K562 (cell line): ENCODE results near the gene CGREF1. TPM values are rescaled to one million over a fixed set of nuclear protein-coding genes. Genes with fewer than 3 reads are reported as not detected.

Source experiments
- ATAC-seq: fragments of 200-7000 bp; cut with Tn5 transposase; 3 replicates; pipeline ENCODE4 v1.9.1; 2020; ENCODE audit warnings: moderate library complexity
- BruUV-seq: library from RNA; stranded (reverse); fragments of 400-500 nt; replicated peaks from 2 replicates; lab custom pipeline; 2021; lab: Mats Ljungman, UMichigan
- CTCF ChIA-PET: fragments of 300-600 bp; formaldehyde crosslinking; extraction: SDS; loops from one replicate; lab custom pipeline; 2021; ENCODE audit warnings: low intra/inter-chr PET ratio; lab: Yijun Ruan, JAX
- POLR2A ChIA-PET: fragments of 300-600, 350-650 bp; sonication (Branson Sonifier 250); formaldehyde crosslinking; extraction: SDS; loops from one replicate; lab custom pipeline; 2021; ENCODE audit warnings: antibody characterized with exemption, inconsistent platforms; lab: Yijun Ruan, JAX
- DNase-seq, 4 experiments: peaks; one replicate each; pipeline versions ENCODE4 v3.0.0 to v3.0.0-alpha.2; 2011 to 2018; ENCODE audit warnings: low spot score in 3 of 4, mixed read lengths in 3 of 4; ENCODE audit errors: extremely low read depth in 1 of 4
- FAIRE-seq: peaks from 2 replicates; lab custom pipeline; 2011; peaks lifted over from hg19 to GRCh38; lab: Jason Lieb, UNC
- H2AFZ ChIP-seq: 2 replicates; pipeline ENCODE4 v1.6.0; 2011; ENCODE audit warnings: low read depth, low read length, control low read depth, inconsistent platforms
- H3K27ac ChIP-seq: fragments of 200-600 bp; 3 replicates; pipeline ENCODE4 v1.8.0; 2011; ENCODE audit warnings: low read depth, mild to moderate bottlenecking, control low read depth, inconsistent platforms, low read length, moderate library complexity, mixed read lengths; ENCODE audit errors: extremely low read depth
- H3K27me3 ChIP-seq, 2 experiments: fragments of 300-600 bp in 1 of 2; 2 replicates in 1 of 2; 3 replicates in 1 of 2; pipeline versions ENCODE4 v1.6.0 to v1.8.0; 2011; ENCODE audit warnings: inconsistent platforms in 2 of 2, low read length in 2 of 2, mild to moderate bottlenecking in 1 of 2, mixed read lengths in 1 of 2, moderate library complexity in 1 of 2; ENCODE audit not compliant: control insufficient read depth in 2 of 2, insufficient read depth in 2 of 2
- H3K36me3 ChIP-seq: fragments of 300-600 bp; 3 replicates; pipeline ENCODE4 v1.8.0; 2011; ENCODE audit warnings: mild to moderate bottlenecking, low read length, inconsistent platforms; ENCODE audit not compliant: control insufficient read depth, insufficient read depth
- H3K4me1 ChIP-seq, 2 experiments: fragments of 200-600 bp in 1 of 2; replicated peaks in 1 of 2; 2 replicates in 1 of 2; 3 replicates in 1 of 2; pipeline versions ENCODE4 v1.5.1 to v1.8.0; 2011; ENCODE audit warnings: inconsistent platforms in 2 of 2, low read length in 2 of 2, mild to moderate bottlenecking in 1 of 2, mixed read lengths in 1 of 2, moderate library complexity in 1 of 2; ENCODE audit not compliant: control insufficient read depth in 2 of 2, insufficient read depth in 2 of 2
- H3K4me2 ChIP-seq: 2 replicates; pipeline ENCODE4 v1.6.1; 2011; ENCODE audit warnings: low read length, control low read depth, inconsistent platforms, mixed read lengths; ENCODE audit not compliant: insufficient read depth
- H3K4me3 ChIP-seq: fragments of 200-600 bp; sonication (generic), shearing (Covaris generic); 2 replicates; pipeline ENCODE4 v1.5.1; 2016; ENCODE audit warnings: control low read depth, inconsistent platforms
- H3K79me2 ChIP-seq: fragments of 200-600 bp; 3 replicates; pipeline ENCODE4 v1.8.0; 2011; ENCODE audit warnings: low read length, inconsistent platforms; ENCODE audit not compliant: control insufficient read depth, insufficient read depth
- H3K9ac ChIP-seq, 2 experiments: 2 replicates each; pipeline versions ENCODE4 v1.6.0 to v1.6.1; 2011; ENCODE audit warnings: low read depth in 2 of 2, low read length in 2 of 2, control low read depth in 1 of 2, inconsistent platforms in 1 of 2, mild to moderate bottlenecking in 1 of 2, mixed read lengths in 1 of 2; ENCODE audit not compliant: insufficient read depth in 1 of 2
- H3K9me1 ChIP-seq: one replicate; pipeline ENCODE4 v1.6.0; 2011; ENCODE audit warnings: inconsistent platforms, mild to moderate bottlenecking, low read length, moderate library complexity; ENCODE audit not compliant: control insufficient read depth, insufficient read depth
- H3K9me3 ChIP-seq: replicated peaks from 2 replicates; pipeline ENCODE4 v1.5.1; 2011; ENCODE audit warnings: low read depth, low read length, inconsistent platforms; ENCODE audit not compliant: control insufficient read depth, insufficient read depth
- H4K20me1 ChIP-seq: replicated peaks from 2 replicates; pipeline ENCODE4 v1.6.1; 2011; ENCODE audit warnings: low read length, inconsistent platforms, mixed read lengths; ENCODE audit not compliant: control insufficient read depth, insufficient read depth
- CCNT2 ChIP-seq: IDR thresholded peaks from 2 replicates; pipeline ENCODE4 v1.6.1; 2011; ENCODE audit warnings: borderline replicate concordance, low read depth, mild to moderate bottlenecking, moderate library complexity, mixed read lengths, low read length; ENCODE audit not compliant: insufficient read length; ENCODE audit errors: extremely low read depth
- FOXA3 ChIP-seq, 2 experiments: fragments of 450-650 bp in 1 of 2; sonication (generic) in 1 of 2; formaldehyde crosslinking; IDR thresholded peaks in 1 of 2; conservative IDR thresholded peaks in 1 of 2; 2 replicates each; pipeline versions ENCODE4 v1.4.0 to v1.8.0; 2020 to 2022; ENCODE audit warnings: mild to moderate bottlenecking in 2 of 2, missing genetic modification reagents in 1 of 2
- POLR2G ChIP-seq: fragments of 200-400 bp; formaldehyde crosslinking; IDR thresholded peaks from 2 replicates; pipeline ENCODE4 v1.6.1; 2017; ENCODE audit warnings: low read depth, mild to moderate bottlenecking, antibody characterized with exemption, low read length, moderate library complexity
- WGBS: fragments of 100-300 bp; shearing (Covaris generic); methylation state at CpG from one replicate; pipeline ENCODE4 v1.1.6; 2016; ENCODE audit warnings: low coverage, mixed read lengths; ENCODE audit not compliant: insufficient coverage; ENCODE audit errors: missing lambda C conversion rate; 5-methylcytosine and 5-hydroxymethylcytosine counted together
- in situ Hi-C: fragments of 300-500 bp; cut with MboI; formaldehyde crosslinking; loops from 4 replicates; pipeline ENCODE4 v1.15.0; 2018; ENCODE audit warnings: inconsistent platforms, mixed read lengths
- intact Hi-C: fragments of 100-400 bp; cut with micrococcal nuclease; formaldehyde crosslinking; loops from 2 replicates; pipeline ENCODE4 v1.14.2; 2022
- polyA plus RNA-seq, 8 experiments: library from polyadenylated mRNA; depleted of rRNA in 4 of 8; stranded (reverse) in 5 of 8; unstranded in 3 of 8; fragments of >200 nt; fragmentation: Nextera tagmentation in 2 of 8; fragmentation: Illumina TruSeq in 1 of 8; extraction: Ambion mirVana in 2 of 8; extraction: Trizol in 1 of 8; gene quantifications; 2 replicates each; pipeline versions ENCODE4 v1.2.1 to v1.2.3, GENCODE V29; 2011 to 2014; ENCODE audit warnings: inconsistent platforms in 1 of 8, missing spikeins in 1 of 8
- total RNA-seq, 7 experiments: library from RNA; depleted of rRNA in 6 of 7; stranded (reverse); fragments of >200 nt in 6 of 7; fragmentation: Illumina TruSeq in 2 of 7; extraction: Trizol in 2 of 7; gene quantifications; 2 replicates each; pipeline versions ENCODE4 v1.2.1 to v1.2.3, GENCODE V29; 2011 to 2021; ENCODE audit warnings: low replicate concordance in 1 of 7
- TF ChIP-seq, protein P1 (sequence below): fragments of 150-350 bp; IDR thresholded peaks from 2 replicates; pipeline ENCODE4 v1.6.1; 2014; ENCODE audit warnings: low read depth, mild to moderate bottlenecking, low read length, borderline replicate concordance

Gene CGREF1
- total and polyA plus RNA-seq, 9 of the 15 experiments (the other 6 are each of a cell fraction or from before 2014, with no cell fraction given), result 0.07 to 0.50 (median 0.37) TPM

GRCh38 chr2:27080603-27080936, 38.4 kb downstream of the CGREF1 start:
- peaks cover 60 to 62% of the 10 kb centered on the region in 2 experiments for H3K4me1 ChIP-seq

More at GRCh38 chr2:27080603-27080936, 38.4 kb downstream of the CGREF1 start:
- in situ Hi-C loops, result no loop called here
- H3K4me2 ChIP-seq, result no peak overlapping the region
- ChIA-PET CTCF (interaction anchor here (1.2 kb wide), 1 partner anchor 119 kb away, joined by 6 read pairs; no protein-coding TSS in a partner anchor), POLR2A (interaction anchor here (0.6 to 2.3 kb wide), 9 partner anchors 8 to 69 kb away, joined by 3 to 11 read pairs (median 3); partner anchors contain the start of genes AGBL5, OST4 and TCF23)
- H2AFZ ChIP-seq, result peak overlapping the region; percentile 90
- DNase-seq (no peak), FAIRE-seq (no peak), ATAC-seq (no peak)
- no peaks in the 10 kb centered on the region for H4K20me1 ChIP-seq
- intact Hi-C loops, result loop anchor here (2.0 kb wide), 2 partner anchors 30 to 234 kb away; partner anchors contain the start of gene AGBL5
- peaks cover 1% of the 10 kb centered on the region; the same call in 1 of the 3 replicates for H3K79me2 ChIP-seq
- peak overlapping the region; percentile 25; the same call in 2 of the 3 replicates for H3K27ac ChIP-seq
- H3K36me3 ChIP-seq, result no peaks in the 10 kb centered on the region
- no peaks in the 10 kb centered on the region for H3K9me3 ChIP-seq
- no TSS peak for BruUV-seq
- H3K4me3 ChIP-seq, result no peak overlapping the region
- WGBS, result 95% methylated on average over 10 of the region's 14 CpGs
- H3K9ac ChIP-seq, result peak overlapping the region in 1 of 2 experiments; percentile 77; a peak in 2 of 4 replicates
- TF ChIP-seq, protein P1, sequence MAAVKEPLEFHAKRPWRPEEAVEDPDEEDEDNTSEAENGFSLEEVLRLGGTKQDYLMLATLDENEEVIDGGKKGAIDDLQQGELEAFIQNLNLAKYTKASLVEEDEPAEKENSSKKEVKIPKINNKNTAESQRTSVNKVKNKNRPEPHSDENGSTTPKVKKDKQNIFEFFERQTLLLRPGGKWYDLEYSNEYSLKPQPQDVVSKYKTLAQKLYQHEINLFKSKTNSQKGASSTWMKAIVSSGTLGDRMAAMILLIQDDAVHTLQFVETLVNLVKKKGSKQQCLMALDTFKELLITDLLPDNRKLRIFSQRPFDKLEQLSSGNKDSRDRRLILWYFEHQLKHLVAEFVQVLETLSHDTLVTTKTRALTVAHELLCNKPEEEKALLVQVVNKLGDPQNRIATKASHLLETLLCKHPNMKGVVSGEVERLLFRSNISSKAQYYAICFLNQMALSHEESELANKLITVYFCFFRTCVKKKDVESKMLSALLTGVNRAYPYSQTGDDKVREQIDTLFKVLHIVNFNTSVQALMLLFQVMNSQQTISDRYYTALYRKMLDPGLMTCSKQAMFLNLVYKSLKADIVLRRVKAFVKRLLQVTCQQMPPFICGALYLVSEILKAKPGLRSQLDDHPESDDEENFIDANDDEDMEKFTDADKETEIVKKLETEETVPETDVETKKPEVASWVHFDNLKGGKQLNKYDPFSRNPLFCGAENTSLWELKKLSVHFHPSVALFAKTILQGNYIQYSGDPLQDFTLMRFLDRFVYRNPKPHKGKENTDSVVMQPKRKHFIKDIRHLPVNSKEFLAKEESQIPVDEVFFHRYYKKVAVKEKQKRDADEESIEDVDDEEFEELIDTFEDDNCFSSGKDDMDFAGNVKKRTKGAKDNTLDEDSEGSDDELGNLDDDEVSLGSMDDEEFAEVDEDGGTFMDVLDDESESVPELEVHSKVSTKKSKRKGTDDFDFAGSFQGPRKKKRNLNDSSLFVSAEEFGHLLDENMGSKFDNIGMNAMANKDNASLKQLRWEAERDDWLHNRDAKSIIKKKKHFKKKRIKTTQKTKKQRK, result no peak
- TF ChIP-seq CCNT2, result no peak
- TF ChIP-seq FOXA3 (CRISPR knock-in tag; conservative IDR thresholded peaks at IDR 0.05 in 1 of 2, IDR thresholded peaks at IDR 0.05 in 1 of 2), result 0 out of 4 replicates have a peak, but pooled peaks of 1 of the 2 experiments have one; percentile 53
- TF ChIP-seq POLR2G, result 0 out of 2 replicates have a peak, but pooled peaks have one; percentile 10
- no peaks in the 10 kb centered on the region for H3K27me3 ChIP-seq
- H3K9me1 ChIP-seq, result peaks cover 4% of the 10 kb centered on the region
